Type B pancreatic cell (in vitro differentiated cells): ENCODE measurements around the gene PCTP. TPM values are rescaled to one million over a fixed set of nuclear protein-coding genes. Genes with fewer than 3 reads are reported as not detected.

Experiments
- DNase-seq: peaks from one replicate; pipeline ENCODE4 v3.0.0; 2021; ENCODE audit warnings: mixed read lengths; ENCODE audit not compliant: unreplicated experiment; ENCODE audit errors: extremely low spot score
- H3K27ac Mint-ChIP-seq: 2 replicates; pipeline ENCODE4 v1.8.0; 2021; ENCODE audit warnings: mild to moderate bottlenecking, mixed read lengths
- H3K27me3 Mint-ChIP-seq: 2 replicates; pipeline ENCODE4 v1.8.0; 2021; ENCODE audit warnings: mixed read lengths
- H3K36me3 Mint-ChIP-seq: 2 replicates; pipeline ENCODE4 v1.8.0; 2021; ENCODE audit warnings: mixed read lengths
- H3K4me1 Mint-ChIP-seq: one replicate; pipeline ENCODE4 v1.8.0; 2021; ENCODE audit warnings: mixed read lengths; ENCODE audit not compliant: unreplicated experiment
- H3K4me3 Mint-ChIP-seq: 2 replicates; pipeline ENCODE4 v1.8.0; 2021; ENCODE audit warnings: mild to moderate bottlenecking, mixed read lengths
- H3K9me3 Mint-ChIP-seq: 2 replicates; pipeline ENCODE4 v1.8.0; 2021; ENCODE audit warnings: mixed read lengths
- total RNA-seq: library from RNA; stranded (reverse); gene quantifications from 2 replicates; pipeline ENCODE4 v1.2.1, GENCODE V29; 2021; ENCODE audit warnings: low replicate concordance
- TF ChIP-seq, protein P1 (sequence below): fragments of 200-600 bp; sonication (generic); conservative IDR thresholded peaks from 2 replicates; pipeline ENCODE4 v1.5.0; 2021; ENCODE audit warnings: antibody characterized with exemption, mild to moderate bottlenecking

Gene PCTP
- total RNA-seq, 1 donor from 2014 or later, result 22.1 TPM

DNA sequence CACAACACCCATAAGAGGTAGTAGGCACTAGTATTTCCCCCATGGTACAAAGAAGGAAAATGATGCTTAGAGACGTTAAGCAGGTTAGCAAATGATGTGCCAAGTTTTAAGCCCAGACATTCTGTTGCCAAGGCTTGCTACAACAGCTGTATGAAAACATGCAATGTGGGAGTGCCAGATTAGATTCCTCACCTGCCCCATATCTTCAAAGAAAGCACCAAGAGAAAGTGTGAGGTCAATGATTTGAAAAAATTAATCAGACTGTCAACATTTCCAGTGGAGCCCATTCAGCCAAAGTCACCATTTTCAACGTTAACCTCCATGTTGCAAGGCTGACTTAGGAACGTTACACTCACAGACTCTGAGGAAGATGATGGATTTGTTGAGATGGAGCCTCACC is 61.5 kb downstream of the PCTP start:
- Mint-ChIP-seq H3K27ac (no peak overlapping the region), H3K4me1 (peaks cover 25% of the 10 kb centered on the region), H3K27me3 (no peaks in the 10 kb centered on the region), H3K9me3 (no peaks in the 10 kb centered on the region), H3K4me3 (no peak overlapping the region), H3K36me3 (no peaks in the 10 kb centered on the region)
- TF ChIP-seq, protein P1, sequence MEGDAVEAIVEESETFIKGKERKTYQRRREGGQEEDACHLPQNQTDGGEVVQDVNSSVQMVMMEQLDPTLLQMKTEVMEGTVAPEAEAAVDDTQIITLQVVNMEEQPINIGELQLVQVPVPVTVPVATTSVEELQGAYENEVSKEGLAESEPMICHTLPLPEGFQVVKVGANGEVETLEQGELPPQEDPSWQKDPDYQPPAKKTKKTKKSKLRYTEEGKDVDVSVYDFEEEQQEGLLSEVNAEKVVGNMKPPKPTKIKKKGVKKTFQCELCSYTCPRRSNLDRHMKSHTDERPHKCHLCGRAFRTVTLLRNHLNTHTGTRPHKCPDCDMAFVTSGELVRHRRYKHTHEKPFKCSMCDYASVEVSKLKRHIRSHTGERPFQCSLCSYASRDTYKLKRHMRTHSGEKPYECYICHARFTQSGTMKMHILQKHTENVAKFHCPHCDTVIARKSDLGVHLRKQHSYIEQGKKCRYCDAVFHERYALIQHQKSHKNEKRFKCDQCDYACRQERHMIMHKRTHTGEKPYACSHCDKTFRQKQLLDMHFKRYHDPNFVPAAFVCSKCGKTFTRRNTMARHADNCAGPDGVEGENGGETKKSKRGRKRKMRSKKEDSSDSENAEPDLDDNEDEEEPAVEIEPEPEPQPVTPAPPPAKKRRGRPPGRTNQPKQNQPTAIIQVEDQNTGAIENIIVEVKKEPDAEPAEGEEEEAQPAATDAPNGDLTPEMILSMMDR, result no peak
- DNase-seq, result no peak

- Mint-ChIP-seq H3K4me3 (no peak overlapping the region), H3K36me3 (no peaks in the 10 kb centered on the region), H3K27ac (no peak overlapping the region), H3K4me1 (peaks cover 28% of the 10 kb centered on the region), H3K9me3 (no peaks in the 10 kb centered on the region), H3K27me3 (no peaks in the 10 kb centered on the region)
- TF ChIP-seq, protein P1, result no peak
- no peak for DNase-seq
Measured at GRCh38 chr17:55813944-55814343, 63.1 kb downstream of the PCTP start.

GRCh38 chr17:55814377-55814776 is 63.5 kb downstream of the PCTP start:
- DNase-seq, result no peak
- TF ChIP-seq, protein P1, result no peak
- H3K4me1 Mint-ChIP-seq, result peaks cover 28% of the 10 kb centered on the region
- no peak overlapping the region for H3K4me3 Mint-ChIP-seq
- no peaks in the 10 kb centered on the region for H3K9me3 Mint-ChIP-seq
- H3K27me3 Mint-ChIP-seq, result no peaks in the 10 kb centered on the region
- H3K36me3 Mint-ChIP-seq, result no peaks in the 10 kb centered on the region
- H3K27ac Mint-ChIP-seq, result no peak overlapping the region

GRCh38 chr17:55816532-55817396 is 65.9 kb downstream of the PCTP start:
- Mint-ChIP-seq H3K27ac (no peak overlapping the region), H3K9me3 (no peaks in the 10 kb centered on the region), H3K4me3 (peak overlapping the region; percentile 6), H3K4me1 (peaks cover 28% of the 10 kb centered on the region), H3K36me3 (no peaks in the 10 kb centered on the region), H3K27me3 (no peaks in the 10 kb centered on the region)
- DNase-seq, result no peak
- TF ChIP-seq, protein P1, result no peak

DNA sequence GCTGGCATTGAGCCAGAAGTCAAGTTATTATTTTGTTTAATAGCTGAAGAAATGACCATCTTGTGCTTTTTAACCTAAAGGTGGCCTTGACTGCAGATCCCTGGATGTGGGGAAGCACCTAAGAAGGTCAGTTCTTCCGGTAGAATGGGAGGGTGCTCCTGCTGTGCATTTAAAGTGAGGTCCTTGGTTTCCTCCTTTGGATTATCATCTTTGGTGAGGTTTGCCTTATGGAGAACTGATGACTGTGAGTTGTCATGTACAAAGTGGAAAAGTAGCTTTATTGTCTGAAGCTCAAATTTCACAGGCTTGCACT is 66.5 kb downstream of the PCTP start:
- Mint-ChIP-seq H3K4me3 (no peak overlapping the region), H3K27ac (no peak overlapping the region), H3K9me3 (no peaks in the 10 kb centered on the region), H3K27me3 (no peaks in the 10 kb centered on the region), H3K36me3 (no peaks in the 10 kb centered on the region), H3K4me1 (peaks cover 28% of the 10 kb centered on the region)
- TF ChIP-seq, protein P1, result no peak
- no peak for DNase-seq
